Esophagus muscularis mucosa (tissue), 4 donors: ENCODE results near the gene BCAS3. TPM values are rescaled to one million over a fixed set of nuclear protein-coding genes. Genes with fewer than 3 reads are reported as not detected.
"Not testable (repeated sequence)": the region's sequence is repeated elsewhere in the genome, so short reads cannot be mapped to it uniquely, and the experiment has no call there.

Experiments used
- DNase-seq: peaks from one replicate; pipeline ENCODE4 v3.0.0-alpha.2; 2017; ENCODE audit errors: extremely low spot score
- H3K27ac ChIP-seq, 4 donors: fragments of 200-600 bp; sonication (generic); replicated peaks in 1 of 4; 1 replicate in 3 of 4; 2 replicates in 1 of 4; pipeline ENCODE4 v1.5.1; 2016 to 2019; ENCODE audit warnings: mild to moderate bottlenecking in 1 of 4
- H3K27me3 ChIP-seq, 4 donors: fragments of 200-600 bp; sonication (generic); one replicate each; pipeline versions ENCODE4 v1.5.1 to v1.6.0; 2016 to 2019
- H3K36me3 ChIP-seq, 4 donors: fragments of 200-600 bp; sonication (generic); one replicate each; pipeline ENCODE4 v1.5.1; 2016 to 2019
- H3K4me1 ChIP-seq, 4 donors: fragments of 200-600 bp; sonication (generic); one replicate each; pipeline ENCODE4 v1.5.1; 2016 to 2019
- H3K4me3 ChIP-seq, 4 donors: fragments of 200-600 bp; sonication (generic); 1 replicate in 2 of 4; 2 replicates in 2 of 4; pipeline ENCODE4 v1.5.1; 2016 to 2019; ENCODE audit warnings: mild to moderate bottlenecking in 4 of 4, moderate library complexity in 1 of 4
- H3K9me3 ChIP-seq, 4 donors: fragments of 200-600 bp; sonication (generic); 1 replicate in 3 of 4; 2 replicates in 1 of 4; pipeline ENCODE4 v1.5.1; 2016 to 2019
- EP300 ChIP-seq: sonication (generic); formaldehyde crosslinking; IDR thresholded peaks from one replicate; pipeline ENCODE4 v1.6.1; 2017; ENCODE audit warnings: antibody characterized with exemption
- POLR2A ChIP-seq: fragments of 450-650 bp; IDR thresholded peaks from one replicate; pipeline ENCODE4 v1.6.1; 2017; ENCODE audit warnings: antibody characterized with exemption, moderate library complexity, mild to moderate bottlenecking, low read depth
- POLR2AphosphoS5 ChIP-seq, 2 donors: sonication (generic); formaldehyde crosslinking; IDR thresholded peaks; one replicate each; pipeline ENCODE4 v1.6.1; 2017; ENCODE audit warnings: antibody characterized with exemption in 2 of 2
- WGBS: methylation state at CpG from one replicate; pipeline ENCODE4 v1.1.5; 2018; 5-methylcytosine and 5-hydroxymethylcytosine counted together
- intact Hi-C: fragments of 100-400 bp; cut with DNase I; formaldehyde crosslinking; loops from one replicate; pipeline ENCODE4 v1.15.1; 2023
- total RNA-seq, 4 donors: library from RNA; depleted of rRNA; stranded (reverse); fragments of >200 nt; gene quantifications; one replicate each; pipeline versions ENCODE4 v1.1.0 to v1.2.1, GENCODE V29; 2016
- TF ChIP-seq, protein P1 (sequence below), 3 experiments: fragments of 200-600 bp in 2 of 3; fragments of 450-650 bp in 1 of 3; sonication (generic) in 2 of 3; IDR thresholded peaks; one replicate each; pipeline ENCODE4 v1.5.1; 2017 to 2019; ENCODE audit warnings: antibody characterized with exemption in 3 of 3, mild to moderate bottlenecking in 2 of 3, moderate library complexity in 1 of 3

BCAS3 gene
- total RNA-seq, 4 donors from 2014 or later = 17.4 to 25.7 (median 19.5) TPM

DNA sequence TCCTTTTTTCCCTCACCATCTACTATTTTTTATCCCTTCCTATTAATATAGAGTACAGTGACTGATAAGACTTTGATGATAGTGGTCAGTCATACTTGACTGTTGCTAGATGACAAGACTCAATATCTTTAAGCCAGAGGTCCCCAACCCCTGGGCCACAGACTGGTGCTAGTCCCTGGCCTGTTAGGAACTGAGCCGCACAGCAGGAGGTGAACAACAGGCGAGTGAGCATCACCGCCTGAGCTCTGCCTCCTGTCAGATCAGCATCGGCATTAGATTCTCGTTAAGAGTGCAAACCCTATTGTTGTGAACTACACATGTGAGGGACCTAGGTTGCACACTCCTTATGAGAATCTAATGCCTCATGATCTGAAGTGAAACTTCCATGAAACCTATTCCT is 341.3 kb downstream of the BCAS3 start:
- no peak for DNase-seq
- Histone ChIP-seq H3K36me3 (no peaks in the 10 kb centered on the region), H3K27me3 (no peaks in the 10 kb centered on the region), H3K4me1 (peaks cover 0 to 12% (median 0%) of the 10 kb centered on the region in 4 donors), H3K27ac (no peak overlapping the region), H3K9me3 (no peaks in the 10 kb centered on the region), H3K4me3 (no peak overlapping the region)
- intact Hi-C loops = no loop called here
- TF ChIP-seq EP300 = no peak
- no peak for TF ChIP-seq POLR2AphosphoS5 (IDR thresholded peaks at IDR 0.05)
- TF ChIP-seq, protein P1, sequence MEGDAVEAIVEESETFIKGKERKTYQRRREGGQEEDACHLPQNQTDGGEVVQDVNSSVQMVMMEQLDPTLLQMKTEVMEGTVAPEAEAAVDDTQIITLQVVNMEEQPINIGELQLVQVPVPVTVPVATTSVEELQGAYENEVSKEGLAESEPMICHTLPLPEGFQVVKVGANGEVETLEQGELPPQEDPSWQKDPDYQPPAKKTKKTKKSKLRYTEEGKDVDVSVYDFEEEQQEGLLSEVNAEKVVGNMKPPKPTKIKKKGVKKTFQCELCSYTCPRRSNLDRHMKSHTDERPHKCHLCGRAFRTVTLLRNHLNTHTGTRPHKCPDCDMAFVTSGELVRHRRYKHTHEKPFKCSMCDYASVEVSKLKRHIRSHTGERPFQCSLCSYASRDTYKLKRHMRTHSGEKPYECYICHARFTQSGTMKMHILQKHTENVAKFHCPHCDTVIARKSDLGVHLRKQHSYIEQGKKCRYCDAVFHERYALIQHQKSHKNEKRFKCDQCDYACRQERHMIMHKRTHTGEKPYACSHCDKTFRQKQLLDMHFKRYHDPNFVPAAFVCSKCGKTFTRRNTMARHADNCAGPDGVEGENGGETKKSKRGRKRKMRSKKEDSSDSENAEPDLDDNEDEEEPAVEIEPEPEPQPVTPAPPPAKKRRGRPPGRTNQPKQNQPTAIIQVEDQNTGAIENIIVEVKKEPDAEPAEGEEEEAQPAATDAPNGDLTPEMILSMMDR (IDR thresholded peaks at IDR 0.05) = no peak
- TF ChIP-seq POLR2A = no peak
- WGBS = 87% methylated on average over 3 of the region's 5 CpGs

- 93% methylated on average over 2 of the region's 2 CpGs for WGBS
- TF ChIP-seq POLR2AphosphoS5 (IDR thresholded peaks at IDR 0.05) (no peak), POLR2A (no peak), EP300 (no peak)
- TF ChIP-seq, protein P1 (IDR thresholded peaks at IDR 0.05) = no peak
- intact Hi-C loops = no loop called here
- no peaks in the 10 kb centered on the region for H3K36me3 ChIP-seq
- H3K4me1 ChIP-seq = no peaks in the 10 kb centered on the region
- H3K27ac ChIP-seq = no peak overlapping the region
- DNase-seq = no peak
- H3K9me3 ChIP-seq = no peaks in the 10 kb centered on the region
- H3K27me3 ChIP-seq = no peaks in the 10 kb centered on the region
- H3K4me3 ChIP-seq = no peak overlapping the region
These were observed 346.3 kb downstream of the BCAS3 start for GRCh38 chr17:61023996-61024395.

GRCh38 chr17:61026818-61027217 is 349.2 kb downstream of the BCAS3 start:
- H3K27me3 ChIP-seq = no peaks in the 10 kb centered on the region
- no peak overlapping the region for H3K27ac ChIP-seq
- no peak for DNase-seq
- H3K4me3 ChIP-seq = no peak overlapping the region
- WGBS = 95% methylated on average over 3 of the region's 3 CpGs
- no peaks in the 10 kb centered on the region for H3K36me3 ChIP-seq
- H3K9me3 ChIP-seq = no peaks in the 10 kb centered on the region
- TF ChIP-seq POLR2AphosphoS5 (IDR thresholded peaks at IDR 0.05) = no peak
- TF ChIP-seq, protein P1 (IDR thresholded peaks at IDR 0.05) = no peak
- no peak for TF ChIP-seq POLR2A
- TF ChIP-seq EP300 = no peak
- intact Hi-C loops = no loop called here
- no peaks in the 10 kb centered on the region for H3K4me1 ChIP-seq

- no peaks in the 10 kb centered on the region for H3K36me3 ChIP-seq
- WGBS = 94% methylated on average over 4 of the region's 4 CpGs
- no peaks in the 10 kb centered on the region for H3K27me3 ChIP-seq
- H3K27ac ChIP-seq = no peak overlapping the region
- no peak overlapping the region for H3K4me3 ChIP-seq
- TF ChIP-seq POLR2AphosphoS5 (IDR thresholded peaks at IDR 0.05) (no peak), POLR2A (no peak), EP300 (no peak)
- TF ChIP-seq, protein P1 (IDR thresholded peaks at IDR 0.05) = no peak
- DNase-seq = no peak
- no peaks in the 10 kb centered on the region for H3K4me1 ChIP-seq
- H3K9me3 ChIP-seq = no peaks in the 10 kb centered on the region
- intact Hi-C loops = no loop called here
These were observed 351.5 kb downstream of the BCAS3 start for GRCh38 chr17:61029181-61029580.

DNA sequence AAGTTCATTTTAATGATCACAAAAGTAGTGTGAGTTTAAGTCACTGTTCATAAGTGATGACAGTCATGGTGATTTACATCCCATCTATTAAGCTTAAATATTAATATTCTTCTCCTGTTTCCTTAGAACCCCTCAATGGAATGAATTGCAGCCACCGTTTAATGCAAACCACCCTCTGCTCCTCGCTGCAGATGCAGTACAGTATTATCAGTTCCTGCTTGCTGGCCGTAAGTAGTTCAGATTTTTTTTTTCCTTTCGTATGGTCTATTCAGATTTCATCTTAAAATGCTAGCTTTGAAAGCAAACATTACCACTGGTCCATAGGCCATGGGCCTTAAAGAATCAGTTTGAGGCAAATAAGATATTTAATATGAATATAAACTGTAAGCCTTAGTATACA is 363.0 kb downstream of the BCAS3 start:
- intact Hi-C loops = no loop called here
- no peak for DNase-seq
- H3K36me3 ChIP-seq = peaks cover 0 to 16% (median 8%) of the 10 kb centered on the region in 4 donors
- 87% methylated on average over 4 of the region's 4 CpGs for WGBS
- TF ChIP-seq, protein P1 (IDR thresholded peaks at IDR 0.05) = no peak
- TF ChIP-seq EP300 = no peak
- no peak for TF ChIP-seq POLR2AphosphoS5 (IDR thresholded peaks at IDR 0.05)
- TF ChIP-seq POLR2A = no peak
- no peaks in the 10 kb centered on the region for H3K27me3 ChIP-seq
- H3K9me3 ChIP-seq = no peaks in the 10 kb centered on the region
- H3K4me3 ChIP-seq = no peak overlapping the region
- H3K4me1 ChIP-seq = no peaks in the 10 kb centered on the region
- no peak overlapping the region for H3K27ac ChIP-seq

DNA sequence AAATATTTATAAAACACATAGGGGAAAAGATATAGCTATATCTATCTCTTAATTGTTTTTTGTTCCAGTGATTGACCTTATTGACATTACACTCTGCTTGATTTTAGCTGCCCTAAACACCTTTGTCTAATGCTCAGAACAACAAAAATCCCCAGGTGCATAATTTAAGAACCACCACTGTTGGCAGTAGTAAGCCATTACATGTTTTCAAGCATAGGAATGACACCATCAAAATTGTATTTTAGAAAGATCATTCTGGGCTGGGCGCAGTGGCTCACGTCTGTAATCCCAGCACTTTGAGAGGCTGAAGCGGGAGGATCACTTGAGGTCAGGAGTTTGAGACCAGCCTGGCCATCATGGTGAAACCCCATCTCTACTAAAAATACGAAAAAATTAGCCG is 364.7 kb downstream of the BCAS3 start:
- H3K27me3 ChIP-seq, H3K4me3 ChIP-seq, DNase-seq, H3K9me3 ChIP-seq, intact Hi-C loops, H3K27ac ChIP-seq, H3K4me1 ChIP-seq: not testable (repeated sequence)
- peaks cover 0 to 16% (median 7%) of the 10 kb centered on the region in 4 donors for H3K36me3 ChIP-seq
- WGBS = 92% methylated on average over 5 of the region's 5 CpGs
